Immature natural killer cell (primary cell): ENCODE measurements around the gene SH2D3C. TPM values are rescaled to one million over a fixed set of nuclear protein-coding genes. Genes with fewer than 3 reads are reported as not detected.

Experiments used
- DNase-seq, 3 donors: peaks; one replicate each; pipeline ENCODE4 v3.0.0; 2022; ENCODE audit warnings: mixed read lengths in 1 of 3
- H3K27ac Mint-ChIP-seq, 6 donors: one replicate each; pipeline ENCODE4 v1.8.0; 2020; ENCODE audit warnings: mixed read lengths in 6 of 6, mild to moderate bottlenecking in 5 of 6, inconsistent platforms in 4 of 6, moderate library complexity in 3 of 6
- H3K27me3 Mint-ChIP-seq, 3 donors: one replicate each; pipeline ENCODE4 v1.8.0; 2020 to 2021; ENCODE audit warnings: low read depth in 3 of 3, mild to moderate bottlenecking in 3 of 3, mixed read lengths in 3 of 3, moderate library complexity in 3 of 3, inconsistent platforms in 1 of 3
- H3K36me3 Mint-ChIP-seq, 3 donors: one replicate each; pipeline ENCODE4 v1.8.0; 2020; ENCODE audit warnings: mixed read lengths in 3 of 3, inconsistent platforms in 2 of 3, mild to moderate bottlenecking in 2 of 3
- H3K4me1 Mint-ChIP-seq, 2 donors: one replicate each; pipeline ENCODE4 v1.8.0; 2020; ENCODE audit warnings: inconsistent platforms in 2 of 2, mild to moderate bottlenecking in 2 of 2, mixed read lengths in 2 of 2, moderate library complexity in 1 of 2
- H3K4me3 Mint-ChIP-seq, 5 donors: one replicate each; pipeline ENCODE4 v1.8.0; 2020; ENCODE audit warnings: mild to moderate bottlenecking in 5 of 5, mixed read lengths in 5 of 5, inconsistent platforms in 3 of 5, moderate library complexity in 3 of 5
- H3K9me3 Mint-ChIP-seq, 6 donors: one replicate each; pipeline ENCODE4 v1.8.0; 2020; ENCODE audit warnings: mild to moderate bottlenecking in 6 of 6, mixed read lengths in 6 of 6, inconsistent platforms in 4 of 6, moderate library complexity in 3 of 6
- polyA plus RNA-seq, 3 donors: library from polyadenylated mRNA; unstranded; fragments of 300-500 nt; fragmentation: Illumina TruSeq; gene quantifications; one replicate each; pipeline ENCODE4 v1.2.3, GENCODE V29; 2021

SH2D3C gene
- polyA plus RNA-seq, 3 donors from 2014 or later: 16.9 to 86.2 (median 18.7) TPM

DNA sequence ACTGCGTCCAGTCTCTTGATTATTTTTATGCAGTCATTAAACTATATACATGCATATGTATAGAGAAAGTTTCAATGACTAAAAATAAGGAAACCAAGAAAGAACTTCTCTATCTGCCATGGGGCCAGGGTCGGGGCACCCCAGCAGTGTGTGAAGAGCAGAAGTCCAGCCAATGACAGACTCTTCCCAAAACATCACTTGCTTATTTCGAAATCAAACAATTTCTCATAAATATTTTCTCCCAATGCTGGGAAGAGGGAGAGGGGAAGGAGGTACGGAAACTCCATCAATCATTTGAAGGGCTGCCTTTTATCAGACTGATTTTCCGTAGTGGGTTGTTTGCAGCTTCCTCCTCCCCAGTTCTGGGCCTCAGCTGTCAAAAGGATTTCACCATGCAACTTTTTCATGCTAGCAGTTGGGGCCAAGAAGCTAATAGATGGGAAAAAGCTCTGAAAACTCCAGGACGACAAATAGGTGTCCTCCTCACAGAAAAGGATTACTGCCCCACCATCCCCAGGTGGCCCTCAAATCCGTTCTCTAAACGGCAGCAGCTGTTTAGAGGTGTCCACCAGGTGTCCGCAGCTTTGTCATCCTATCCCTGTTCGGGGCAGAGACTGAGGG, 23.6 kb upstream of the SH2D3C start:
- H3K9me3 Mint-ChIP-seq: no peaks in the 10 kb centered on the region
- peaks cover 0 to 7% (median 0%) of the 10 kb centered on the region in 3 donors for H3K36me3 Mint-ChIP-seq
- H3K4me1 Mint-ChIP-seq: peaks cover 41 to 50% of the 10 kb centered on the region in 2 donors
- no peak for DNase-seq
- H3K27ac Mint-ChIP-seq: peak overlapping the region; percentile 86 to 96 (median 92)
- H3K4me3 Mint-ChIP-seq: peak overlapping the region; percentile 88 to 94 (median 92)
- peaks cover 0 to 7% (median 0%) of the 10 kb centered on the region in 3 donors for H3K27me3 Mint-ChIP-seq

DNA sequence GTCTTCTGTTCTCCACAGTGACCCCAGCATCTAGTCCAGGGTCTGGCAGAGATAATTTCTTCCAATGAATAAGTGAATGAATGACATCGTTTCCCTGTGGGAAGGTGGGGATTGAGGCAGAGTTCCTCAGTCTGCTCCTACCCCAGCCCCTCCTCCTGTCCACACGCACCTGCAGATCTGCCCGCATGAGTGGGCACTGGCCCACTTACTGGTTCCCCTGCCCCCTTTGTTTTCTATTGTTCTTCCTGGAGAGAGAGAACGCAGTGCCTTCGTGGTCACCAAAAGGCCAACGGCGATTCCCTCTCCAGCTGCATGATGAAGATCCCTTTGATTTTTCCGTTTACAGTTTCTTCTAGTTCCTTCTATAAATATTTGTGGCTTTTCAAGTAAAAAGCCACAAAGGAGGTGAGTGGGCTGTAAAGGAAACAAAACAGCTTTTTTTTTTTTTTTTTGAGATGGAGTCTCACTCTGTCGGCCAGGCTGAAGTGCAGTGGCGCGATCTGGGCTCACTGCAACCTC, 18.4 kb upstream of the SH2D3C start:
- H3K4me3 Mint-ChIP-seq: peak overlapping the region; percentile 52 to 82 (median 78)

DNA sequence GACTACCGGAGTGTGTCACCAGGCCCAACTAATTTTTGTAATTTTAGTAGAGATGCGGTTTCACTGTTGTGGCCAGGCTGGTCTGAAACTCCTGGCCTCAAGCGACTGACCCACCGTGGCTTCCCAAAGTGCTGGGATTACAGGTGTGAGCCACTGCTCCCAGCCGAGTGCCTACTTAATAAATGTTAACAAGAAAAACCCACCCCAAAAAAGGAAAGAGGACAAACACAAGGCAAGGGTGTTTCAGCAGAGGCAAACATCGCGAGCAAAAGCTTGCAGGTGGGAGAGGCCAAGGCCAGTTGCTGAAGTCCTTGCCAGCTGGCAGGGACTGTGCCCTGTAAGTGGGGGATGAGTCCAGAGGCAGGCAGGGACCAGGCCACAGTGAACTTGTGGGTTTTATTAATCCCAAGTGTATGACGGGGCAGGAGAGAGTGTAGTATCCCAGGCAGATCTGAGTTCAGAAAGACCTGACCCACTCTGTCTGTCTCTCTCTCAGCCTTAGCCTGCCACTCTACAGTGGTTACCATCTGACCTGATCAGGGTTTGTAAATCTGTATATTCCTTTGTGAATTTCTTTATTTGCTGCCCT, 17.9 kb upstream of the SH2D3C start:
- DNase-seq: no peak
- Mint-ChIP-seq H3K27me3 (peaks cover 0 to 4% (median 1%) of the 10 kb centered on the region in 3 donors), H3K27ac (peak overlapping the region; percentile 66 to 83 (median 76)), H3K9me3 (no peaks in the 10 kb centered on the region), H3K36me3 (peaks cover 0 to 7% (median 0%) of the 10 kb centered on the region in 3 donors), H3K4me3 (peak overlapping the region; percentile 52 to 82 (median 78)), H3K4me1 (peaks cover 34% of the 10 kb centered on the region in 2 donors)

More for the DNA sequence above, 18.4 kb upstream of the SH2D3C start:
- DNase-seq: peak in 1 of 3 donors; percentile 23
- H3K4me1 Mint-ChIP-seq: peaks cover 36 to 37% of the 10 kb centered on the region in 2 donors
- H3K27me3 Mint-ChIP-seq: peaks cover 0 to 4% (median 1%) of the 10 kb centered on the region in 3 donors
- H3K9me3 Mint-ChIP-seq: no peaks in the 10 kb centered on the region
- H3K27ac Mint-ChIP-seq: peak overlapping the region; percentile 3 to 83 (median 74)
- H3K36me3 Mint-ChIP-seq: peaks cover 0 to 7% (median 0%) of the 10 kb centered on the region in 3 donors

DNA sequence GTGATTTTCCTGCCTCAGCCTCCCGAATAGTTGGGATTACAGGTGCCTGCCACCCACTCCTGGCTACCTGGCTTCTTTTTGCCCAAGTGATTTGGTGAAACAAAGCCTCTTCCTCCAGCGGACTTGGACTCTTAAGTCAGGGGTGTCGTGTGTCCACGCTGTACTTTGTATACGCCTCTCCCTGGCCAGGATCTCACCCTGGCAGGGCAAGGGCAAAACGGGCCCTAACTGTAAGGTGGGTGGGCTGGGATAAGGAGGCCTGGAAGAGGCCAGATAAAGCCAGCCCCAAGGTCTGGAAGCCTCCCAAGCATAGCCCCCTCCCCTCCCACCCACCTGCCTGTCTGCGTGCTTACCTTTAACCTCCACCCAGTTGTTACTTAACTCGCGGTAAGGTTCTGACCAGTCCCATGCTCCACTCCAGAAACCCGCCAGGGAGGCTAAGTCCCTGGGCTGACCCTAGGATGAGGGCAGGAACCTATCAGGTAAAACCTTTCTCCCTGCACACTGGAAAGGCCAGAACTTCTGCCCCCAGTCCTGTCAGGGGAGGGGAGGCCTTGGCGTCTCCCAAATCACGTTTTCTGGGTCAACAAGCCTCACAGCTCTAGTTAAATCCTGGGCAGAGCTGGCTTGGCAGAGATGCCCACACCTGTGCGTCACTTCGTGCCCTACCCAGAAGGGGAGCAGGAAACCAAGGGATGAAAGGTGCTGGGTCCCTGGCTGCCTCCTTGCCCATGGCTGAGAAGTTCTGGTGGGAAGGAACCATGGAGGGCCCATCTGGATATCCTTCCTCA, 15.7 kb upstream of the SH2D3C start:
- Mint-ChIP-seq H3K36me3 (peaks cover 4 to 19% (median 10%) of the 10 kb centered on the region in 3 donors), H3K27ac (peak overlapping the region in 3 of 6 donors; percentile 24 to 57 (median 40)), H3K4me3 (no peak overlapping the region), H3K4me1 (peaks cover 41 to 46% of the 10 kb centered on the region in 2 donors), H3K27me3 (peaks cover 0 to 7% (median 0%) of the 10 kb centered on the region in 3 donors), H3K9me3 (no peaks in the 10 kb centered on the region)
- DNase-seq: no peak

DNA sequence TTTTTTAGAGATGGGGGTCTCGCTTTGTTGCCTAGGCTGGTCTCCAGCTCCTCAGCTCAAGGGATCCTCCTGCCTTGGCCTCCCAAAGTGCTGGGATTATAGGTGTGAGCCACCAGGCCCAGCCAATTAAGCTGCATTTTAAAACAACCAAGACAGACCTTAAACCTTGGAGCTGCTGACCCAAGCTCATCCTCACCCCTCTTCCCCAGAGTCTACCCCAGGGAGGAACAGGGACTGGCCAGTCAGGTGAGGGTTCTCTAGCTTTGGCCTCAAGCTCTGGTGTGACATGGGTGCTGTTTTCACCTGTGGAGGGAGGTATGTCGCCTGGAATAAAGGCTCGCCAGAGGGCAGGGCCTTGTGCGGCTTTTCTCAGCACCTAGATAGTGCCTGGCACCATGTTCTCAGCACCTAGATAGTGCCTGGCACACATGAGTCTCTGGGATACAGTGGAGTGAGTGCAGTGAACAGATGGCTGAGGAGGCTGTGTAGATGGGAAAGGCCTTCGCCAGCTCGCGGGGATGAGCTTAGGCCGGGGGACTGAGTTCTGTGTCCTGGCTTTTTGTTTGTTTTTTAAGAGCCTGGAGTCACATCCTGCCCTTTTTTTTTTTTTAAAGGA, 14.7 kb upstream of the SH2D3C start:
- H3K27me3 Mint-ChIP-seq: peaks cover 0 to 8% (median 4%) of the 10 kb centered on the region in 3 donors
- peaks cover 45% of the 10 kb centered on the region in 2 donors for H3K4me1 Mint-ChIP-seq
- H3K4me3 Mint-ChIP-seq: no peak overlapping the region
- DNase-seq: no peak
- peaks cover 6 to 22% (median 10%) of the 10 kb centered on the region in 3 donors for H3K36me3 Mint-ChIP-seq
- H3K27ac Mint-ChIP-seq: peak overlapping the region in 4 of 6 donors; percentile 16 to 51 (median 29)
- H3K9me3 Mint-ChIP-seq: no peaks in the 10 kb centered on the region

DNA sequence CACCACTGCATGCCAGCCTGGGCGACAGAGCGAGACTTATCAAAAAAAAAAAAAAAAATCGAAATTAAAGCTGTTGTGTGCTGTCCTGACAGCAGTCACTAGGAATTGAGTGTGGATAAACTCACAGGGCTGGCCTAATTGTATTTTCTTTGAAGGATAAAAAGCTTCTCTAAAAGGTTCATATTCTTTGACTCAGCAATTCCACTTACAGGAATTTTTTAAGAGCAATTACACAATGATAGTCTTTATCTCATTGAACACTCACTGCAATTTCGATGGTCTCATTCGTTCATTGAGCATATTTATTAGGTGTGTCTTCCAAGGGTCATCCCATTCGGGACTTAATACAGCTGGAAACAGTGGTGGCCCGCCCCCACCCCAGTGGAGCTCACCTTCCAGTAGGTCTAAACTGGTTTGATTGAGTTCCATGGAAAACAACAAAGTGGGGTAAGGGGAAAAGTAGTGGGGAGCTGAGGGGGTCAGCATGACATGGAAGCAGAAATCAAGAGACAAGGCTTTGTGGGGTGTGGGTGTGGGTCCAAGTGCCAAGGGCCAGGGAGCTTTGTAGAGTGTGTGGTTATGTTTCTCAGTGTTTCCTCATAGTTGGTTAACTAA, 14.1 kb upstream of the SH2D3C start:
- no peak overlapping the region for H3K4me3 Mint-ChIP-seq

DNA sequence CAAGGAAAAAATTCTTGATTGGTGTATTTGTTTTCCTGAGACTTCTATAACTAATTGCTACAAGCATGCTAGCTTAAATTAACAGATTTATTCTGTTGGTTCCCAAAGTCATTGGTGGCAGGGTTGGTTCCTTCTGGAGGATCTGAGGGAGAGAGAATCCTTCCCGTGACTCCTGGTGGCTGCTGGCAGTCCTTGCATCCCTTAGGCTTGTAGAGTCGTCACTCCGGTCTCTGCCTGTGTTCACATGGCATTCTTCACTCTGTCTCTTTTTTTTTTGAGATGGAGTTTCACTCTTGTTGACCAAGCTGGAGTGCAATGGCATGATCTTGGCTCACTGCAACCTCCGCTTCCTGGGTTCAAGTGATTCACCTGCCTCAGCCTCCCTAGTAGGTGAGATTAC, 12.6 kb upstream of the SH2D3C start:
- Mint-ChIP-seq H3K4me1 (peaks cover 40 to 43% of the 10 kb centered on the region in 2 donors), H3K4me3 (no peak overlapping the region), H3K9me3 (no peaks in the 10 kb centered on the region), H3K36me3 (peaks cover 6 to 34% (median 10%) of the 10 kb centered on the region in 3 donors), H3K27me3 (peaks cover 7 to 18% (median 14%) of the 10 kb centered on the region in 3 donors), H3K27ac (no peak overlapping the region)
- no peak for DNase-seq

More for the DNA sequence above, 14.1 kb upstream of the SH2D3C start:
- Mint-ChIP-seq H3K27ac (peak overlapping the region in 2 of 6 donors; percentile 7 to 30), H3K4me1 (peaks cover 43 to 44% of the 10 kb centered on the region in 2 donors), H3K27me3 (peaks cover 0 to 8% (median 6%) of the 10 kb centered on the region in 3 donors), H3K36me3 (peaks cover 6 to 27% (median 10%) of the 10 kb centered on the region in 3 donors), H3K9me3 (no peaks in the 10 kb centered on the region)
- no peak for DNase-seq

DNA sequence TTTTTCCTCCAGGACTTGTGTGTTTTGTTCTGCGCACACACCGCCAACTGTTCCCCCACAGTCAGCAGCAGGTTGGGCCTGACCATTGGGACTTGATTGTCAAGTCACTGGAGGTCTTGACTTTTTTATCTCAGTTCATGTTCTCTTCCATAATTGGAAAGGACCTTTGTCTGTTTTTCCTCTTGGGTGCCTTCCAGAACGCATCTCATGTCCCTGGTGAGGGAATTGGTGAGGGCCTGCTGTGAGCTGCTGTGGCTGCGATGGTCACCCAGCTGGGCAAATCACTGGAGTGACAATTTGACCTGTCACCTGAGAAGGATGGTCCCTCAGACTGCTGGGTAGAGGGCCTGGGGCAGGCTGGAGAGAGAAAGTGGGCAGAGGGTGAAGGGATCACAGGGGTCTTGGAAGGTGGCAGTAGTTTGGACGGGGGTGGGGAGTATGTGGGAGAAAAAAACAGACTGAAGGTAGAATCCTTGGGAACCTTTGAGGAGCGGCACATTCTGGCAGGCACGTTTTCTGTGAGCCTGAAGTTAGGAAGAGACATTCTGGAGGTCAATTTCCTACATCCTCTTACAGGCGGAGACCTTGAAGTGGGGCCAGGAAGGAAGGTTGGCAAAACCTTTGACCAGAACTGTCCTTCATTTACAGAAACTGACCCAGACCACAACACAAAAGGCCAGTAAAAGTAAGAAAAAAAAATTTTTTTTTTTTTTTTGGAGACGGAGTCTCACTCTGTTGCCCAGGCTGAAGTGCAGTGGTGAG, 11.8 kb upstream of the SH2D3C start:
- peaks cover 35 to 38% of the 10 kb centered on the region in 2 donors for H3K4me1 Mint-ChIP-seq
- H3K4me3 Mint-ChIP-seq: no peak overlapping the region
- H3K36me3 Mint-ChIP-seq: peaks cover 6 to 34% (median 10%) of the 10 kb centered on the region in 3 donors
- peak overlapping the region in 4 of 6 donors; percentile 11 to 53 (median 49) for H3K27ac Mint-ChIP-seq
- H3K9me3 Mint-ChIP-seq: no peaks in the 10 kb centered on the region
- peaks cover 9 to 22% (median 14%) of the 10 kb centered on the region in 3 donors for H3K27me3 Mint-ChIP-seq
- DNase-seq: no peak

DNA sequence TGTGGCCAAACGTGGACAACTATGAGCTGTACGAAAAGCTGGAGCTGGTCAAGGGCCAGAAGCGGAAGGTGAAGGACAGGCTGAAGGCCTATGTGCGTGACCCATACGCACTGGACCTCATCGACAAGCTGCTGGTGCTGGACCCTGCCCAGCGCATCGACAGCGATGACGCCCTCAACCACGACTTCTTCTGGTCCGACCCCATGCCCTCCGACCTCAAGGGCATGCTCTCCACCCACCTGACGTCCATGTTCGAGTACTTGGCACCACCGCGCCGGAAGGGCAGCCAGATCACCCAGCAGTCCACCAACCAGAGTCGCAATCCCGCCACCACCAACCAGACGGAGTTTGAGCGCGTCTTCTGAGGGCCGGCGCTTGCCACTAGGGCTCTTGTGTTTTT, 10.7 kb upstream of the SH2D3C start:
- no peak for DNase-seq
- Mint-ChIP-seq H3K4me3 (peak overlapping the region in 1 of 5 donors; percentile 13), H3K4me1 (peaks cover 42 to 46% of the 10 kb centered on the region in 2 donors), H3K27me3 (peaks cover 16 to 32% (median 21%) of the 10 kb centered on the region in 3 donors), H3K36me3 (peaks cover 6 to 34% (median 10%) of the 10 kb centered on the region in 3 donors), H3K27ac (peak overlapping the region in 4 of 6 donors; percentile 17 to 80 (median 57)), H3K9me3 (no peaks in the 10 kb centered on the region)

DNA sequence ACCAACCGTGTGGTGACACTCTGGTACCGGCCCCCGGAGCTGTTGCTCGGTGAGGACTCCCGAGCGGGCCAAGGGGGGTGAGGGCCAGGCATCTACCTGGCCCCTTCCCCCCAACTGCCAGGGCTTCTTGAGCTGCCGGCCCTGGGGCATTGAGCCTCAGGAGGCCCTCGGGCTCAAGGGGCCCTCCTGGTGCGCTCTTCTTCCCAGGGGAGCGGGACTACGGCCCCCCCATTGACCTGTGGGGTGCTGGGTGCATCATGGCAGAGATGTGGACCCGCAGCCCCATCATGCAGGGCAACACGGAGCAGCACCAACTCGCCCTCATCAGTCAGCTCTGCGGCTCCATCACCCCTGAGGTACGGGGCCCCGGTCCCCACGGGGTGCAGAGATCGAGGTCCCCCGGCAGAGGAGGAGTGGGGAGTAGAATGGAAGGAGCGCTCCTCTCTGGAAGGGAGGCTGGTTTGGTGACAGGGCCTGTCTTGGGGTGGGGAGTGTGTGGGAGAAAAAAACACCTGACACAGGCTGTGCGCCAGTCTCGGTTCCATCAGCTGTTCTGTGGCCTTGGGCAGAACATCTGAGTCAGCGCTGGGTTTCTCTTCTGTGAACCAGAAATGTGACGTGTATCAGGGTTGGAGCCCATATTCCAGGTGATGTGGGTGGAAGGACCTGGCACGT, 10.0 kb upstream of the SH2D3C start:
- Mint-ChIP-seq H3K4me1 (peaks cover 49 to 53% of the 10 kb centered on the region in 2 donors), H3K27ac (peak overlapping the region in 1 of 6 donors; percentile 17), H3K4me3 (peak overlapping the region in 1 of 5 donors; percentile 90), H3K36me3 (peaks cover 6 to 34% (median 10%) of the 10 kb centered on the region in 3 donors), H3K27me3 (peaks cover 21 to 36% (median 24%) of the 10 kb centered on the region in 3 donors), H3K9me3 (peaks cover 0 to 1% (median 0%) of the 10 kb centered on the region in 6 donors)
- no peak for DNase-seq

DNA sequence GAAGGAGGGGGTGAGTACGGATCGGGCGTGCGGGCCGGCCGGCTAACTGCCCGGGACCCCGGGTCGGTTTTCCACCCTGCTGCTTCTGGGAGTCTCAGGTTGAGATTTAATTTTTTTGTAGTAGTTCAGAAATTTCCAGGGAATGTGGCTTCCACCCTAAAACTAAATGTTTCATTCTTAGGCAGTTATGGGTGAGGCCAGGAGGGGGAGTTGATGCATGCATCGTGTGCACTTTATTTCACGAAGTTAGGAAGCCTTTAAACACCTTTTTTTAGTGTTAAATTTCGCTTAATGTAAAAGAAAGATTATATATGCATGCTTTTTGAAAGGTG, 8.3 kb upstream of the SH2D3C start:
- no peak for DNase-seq
- H3K36me3 Mint-ChIP-seq: peaks cover 6 to 27% (median 10%) of the 10 kb centered on the region in 3 donors
- peak overlapping the region; percentile 90 to 92 (median 91) for H3K4me3 Mint-ChIP-seq
- peaks cover 28 to 44% (median 30%) of the 10 kb centered on the region in 3 donors for H3K27me3 Mint-ChIP-seq
- H3K27ac Mint-ChIP-seq: peak overlapping the region; percentile 83 to 95 (median 92)
- H3K9me3 Mint-ChIP-seq: peaks cover 0 to 1% (median 0%) of the 10 kb centered on the region in 6 donors
- peaks cover 61 to 64% of the 10 kb centered on the region in 2 donors for H3K4me1 Mint-ChIP-seq
